HG03442 (cell line): ENCODE results near the gene PTPRT.

Experiments used
- ATAC-seq: cut with Tn5 transposase; IDR thresholded peaks from one replicate; pipeline ENCODE4 v1.9.1; 2021; ENCODE audit warnings: mild to moderate bottlenecking, moderate library complexity; ENCODE audit not compliant: unreplicated experiment

The PTPRT gene

DNA sequence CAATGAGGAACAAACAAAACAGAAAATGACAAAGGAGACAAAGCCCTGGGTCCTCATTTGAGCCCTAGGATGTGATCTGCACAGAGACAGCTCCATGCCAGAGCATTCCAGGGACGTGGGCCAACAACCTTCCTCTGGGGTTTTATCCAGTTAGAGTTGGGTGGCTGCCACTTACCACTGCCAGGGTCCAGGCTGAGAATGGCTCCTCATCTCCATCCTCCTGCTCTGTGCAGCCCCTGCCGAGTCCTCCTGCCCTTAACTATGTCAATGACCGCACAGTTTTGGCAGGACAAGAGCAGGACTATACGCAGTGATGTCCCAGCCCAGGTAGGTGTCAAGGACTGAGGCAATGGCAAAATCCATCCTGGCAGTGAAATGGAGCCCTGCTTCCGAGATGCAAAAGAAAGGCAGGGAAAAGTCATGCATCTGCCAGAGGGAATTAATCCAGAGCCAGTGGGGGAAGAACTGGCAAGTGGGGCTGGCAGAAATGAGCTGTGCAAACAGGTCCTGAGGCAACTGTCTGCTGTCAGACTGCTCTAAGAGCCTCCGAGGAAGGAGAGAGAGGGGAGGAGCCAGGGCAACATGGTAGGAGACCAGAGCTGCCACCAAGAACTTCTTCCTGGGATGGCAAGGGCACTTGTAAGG, 449.4 kb downstream of the PTPRT start:
- ATAC-seq = no peak

DNA sequence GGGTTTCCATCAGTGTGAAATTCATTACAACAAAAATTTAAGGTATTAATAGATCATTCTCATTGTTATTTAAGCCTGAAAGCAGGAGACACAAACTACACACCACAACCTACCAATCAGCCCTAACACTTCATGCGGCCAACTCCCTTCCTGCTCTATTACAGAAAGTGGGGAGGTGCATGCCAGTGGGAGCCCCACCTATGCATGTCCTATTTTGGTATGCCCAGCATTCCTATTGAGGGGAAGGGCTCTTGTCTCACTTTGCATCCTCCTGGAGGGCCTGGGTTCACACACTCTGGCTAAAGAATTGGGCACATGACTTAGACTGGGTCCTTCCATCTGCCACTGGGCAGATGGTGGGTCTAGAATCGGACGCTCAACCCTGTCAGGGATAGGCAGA, 450.0 kb downstream of the PTPRT start:
- ATAC-seq = no peak

DNA sequence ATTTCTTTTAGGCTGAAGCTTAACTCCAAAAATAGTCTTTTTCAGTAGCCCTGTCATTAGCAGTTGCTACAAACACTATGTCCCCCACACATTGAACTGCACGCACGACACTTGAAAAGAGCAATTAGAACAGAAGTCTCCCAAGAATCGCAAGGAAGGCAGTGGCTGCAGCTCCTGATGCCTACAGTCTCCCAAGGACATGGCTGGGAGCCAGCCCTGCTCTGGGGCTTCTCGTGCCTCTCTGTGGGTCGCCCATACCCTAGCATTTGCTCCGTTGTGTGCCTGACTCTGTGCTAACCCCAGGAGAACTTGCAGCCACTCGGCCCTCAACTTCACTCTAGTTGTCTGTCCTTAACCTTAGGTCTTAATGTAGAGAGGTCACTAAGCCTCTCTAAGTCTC, 454.2 kb downstream of the PTPRT start:
- no peak for ATAC-seq

DNA sequence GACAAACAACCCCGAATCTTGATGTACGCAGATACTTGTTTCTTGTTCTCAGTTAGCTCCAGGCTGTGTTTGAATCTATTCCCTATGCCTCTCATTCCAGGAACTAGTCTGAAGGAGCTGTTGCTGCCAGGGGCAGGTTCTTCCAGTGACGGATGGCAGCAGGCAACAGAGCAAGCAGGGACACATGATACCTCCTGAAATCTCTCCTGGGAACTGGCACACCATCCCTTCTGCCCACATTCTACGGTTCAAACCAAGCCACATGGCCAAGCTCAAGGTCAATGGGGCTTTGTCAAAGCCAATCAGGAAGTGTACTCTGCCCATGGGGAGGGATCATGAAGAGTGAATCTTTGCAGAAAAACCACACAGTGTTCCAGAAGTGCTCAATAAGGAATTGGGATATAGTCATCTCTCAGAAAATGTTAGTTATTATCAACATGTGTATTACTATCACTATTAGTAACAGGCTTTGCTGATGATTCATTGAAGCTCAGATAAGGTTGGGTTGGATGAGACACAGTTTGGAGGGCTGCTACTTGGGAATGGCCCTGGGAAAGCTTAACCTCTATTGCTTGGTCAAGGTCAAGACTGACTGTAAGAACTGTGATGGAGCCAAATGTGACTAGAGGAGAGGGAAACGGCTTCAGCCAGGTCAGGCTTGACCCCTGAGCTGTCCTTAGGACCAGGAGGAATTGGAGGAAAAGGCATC, 454.9 kb downstream of the PTPRT start:
- no peak for ATAC-seq

DNA sequence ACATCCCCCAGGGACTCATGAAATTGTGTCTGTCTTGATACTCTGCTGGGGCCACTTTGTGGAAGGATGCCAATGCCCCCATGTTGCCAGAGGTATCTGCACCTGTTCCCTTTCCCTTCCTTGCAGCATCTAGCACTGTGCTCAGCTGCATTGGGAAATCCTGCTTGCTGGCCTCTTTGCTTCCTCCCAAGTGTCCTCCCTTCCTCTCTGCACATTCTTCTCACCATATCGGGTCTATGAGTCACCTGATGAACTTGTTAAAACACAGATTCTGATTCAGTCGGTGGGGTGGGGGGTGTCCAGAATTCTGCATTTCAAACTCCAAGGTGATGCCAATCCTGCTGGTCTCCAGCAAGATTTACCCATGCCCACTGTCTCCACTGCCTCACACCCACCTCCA, 467.8 kb downstream of the PTPRT start:
- ATAC-seq = no peak

DNA sequence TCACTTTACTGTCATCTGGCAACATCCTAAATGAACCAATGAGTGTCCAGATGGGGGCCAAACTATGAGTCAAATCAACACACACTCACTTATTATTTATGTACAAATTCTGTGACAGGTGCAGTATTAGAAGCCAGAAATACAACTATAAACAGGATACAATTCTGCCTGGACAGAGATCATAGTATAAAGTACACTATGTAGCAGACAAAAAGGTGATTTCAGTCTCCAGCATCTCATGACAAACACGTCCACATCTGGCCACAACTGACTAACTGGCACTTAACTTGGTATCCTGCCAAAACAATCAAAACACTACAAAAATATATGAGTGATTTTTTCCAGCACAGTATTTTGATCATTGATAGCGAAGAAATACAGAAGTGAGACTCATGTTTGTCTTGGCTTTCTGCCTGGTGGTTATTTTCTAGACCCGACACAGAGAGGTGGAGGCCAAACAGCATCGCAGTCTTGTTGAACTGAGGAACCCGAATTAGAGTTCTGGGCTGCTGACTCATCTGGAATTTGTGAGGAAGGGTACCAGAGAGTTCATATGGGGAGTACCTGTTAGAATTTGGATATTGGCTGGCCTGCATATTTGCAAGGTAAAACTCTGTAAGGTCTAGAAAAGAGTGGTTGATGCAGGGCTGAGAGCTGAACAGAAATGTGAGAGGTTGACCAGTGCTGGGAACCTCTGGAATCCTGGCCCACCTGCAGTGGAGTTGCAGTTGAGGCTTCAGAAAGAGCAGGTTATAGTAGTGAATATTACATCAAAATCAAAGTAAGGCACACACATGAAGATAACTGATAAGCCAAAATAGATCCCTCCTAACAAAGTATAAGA, 475.2 kb downstream of the PTPRT start:
- ATAC-seq = no peak

DNA sequence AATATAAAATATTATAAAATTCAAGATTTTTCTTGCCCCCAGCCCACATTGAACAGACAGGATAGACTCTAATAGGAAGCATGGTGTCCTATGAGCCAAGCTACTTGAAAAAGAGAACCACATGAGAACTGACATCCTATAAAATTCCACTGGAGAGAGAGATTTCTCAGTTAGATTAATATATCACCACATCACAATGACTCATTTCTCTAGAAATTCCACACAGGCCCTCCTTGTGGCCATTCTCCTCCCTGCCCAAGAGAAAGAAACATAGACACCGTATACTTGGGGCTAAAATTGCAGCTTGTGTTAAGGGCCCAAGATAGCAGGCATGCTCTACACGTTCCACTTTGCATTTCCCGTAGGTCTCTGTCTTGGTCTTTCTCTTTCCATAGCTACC, 481.4 kb downstream of the PTPRT start:
- ATAC-seq = no peak

DNA sequence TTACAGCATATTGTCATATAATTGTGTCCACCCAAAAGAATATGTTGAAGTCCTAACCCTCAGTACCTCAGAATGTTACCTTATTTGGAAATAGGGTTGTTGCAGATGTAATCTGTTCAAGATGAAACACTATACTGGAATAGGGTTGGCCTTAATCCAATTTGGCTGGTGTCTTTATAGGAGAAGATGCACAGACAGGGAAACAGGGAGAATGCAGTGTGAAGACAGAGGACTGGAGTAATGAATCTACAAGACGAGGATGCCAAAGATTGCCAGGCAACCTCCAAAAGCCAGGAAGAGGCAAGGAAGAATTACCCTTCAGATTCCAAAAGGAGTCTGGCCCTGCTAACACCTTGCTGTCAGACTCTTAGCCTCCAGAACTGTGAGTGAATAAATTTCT, 482.9 kb downstream of the PTPRT start:
- ATAC-seq = no peak

DNA sequence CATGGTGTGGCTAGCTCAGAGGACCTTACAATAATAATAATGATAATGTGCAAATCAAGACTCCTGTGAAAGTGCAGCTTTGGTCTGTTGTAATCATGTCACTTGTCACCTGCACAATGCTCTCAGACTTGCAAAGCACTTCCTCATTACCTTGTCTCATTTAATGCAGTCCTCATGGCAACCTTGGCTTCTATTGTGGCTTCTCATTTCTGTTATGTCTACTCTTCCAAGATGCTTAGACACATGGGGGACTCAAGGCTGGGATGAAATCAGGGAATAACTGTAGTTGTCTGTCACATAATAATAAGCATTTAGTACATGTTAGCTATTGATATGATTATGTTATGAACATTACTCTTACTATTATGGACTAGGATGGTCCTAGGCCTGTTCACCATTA, 484.2 kb downstream of the PTPRT start:
- no peak for ATAC-seq

DNA sequence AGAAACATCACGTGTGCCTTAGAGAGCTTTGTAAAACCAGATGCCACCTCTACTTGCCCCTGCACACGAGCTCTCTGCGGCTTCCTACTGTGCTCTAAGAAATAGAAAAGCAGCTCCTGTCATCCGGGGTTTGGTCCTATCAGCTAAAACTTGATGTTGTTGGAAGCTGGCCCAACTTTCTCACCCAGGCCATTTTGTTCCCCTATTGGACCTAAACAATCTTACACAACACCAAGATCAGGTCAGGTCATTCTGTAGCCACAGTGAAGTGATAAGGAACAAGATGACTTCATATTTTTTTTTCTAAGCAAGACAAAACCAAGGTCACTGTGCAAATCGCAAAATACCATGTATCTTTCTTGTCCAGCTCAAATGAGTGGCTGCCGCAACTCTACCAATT, 486.0 kb downstream of the PTPRT start:
- no peak for ATAC-seq

DNA sequence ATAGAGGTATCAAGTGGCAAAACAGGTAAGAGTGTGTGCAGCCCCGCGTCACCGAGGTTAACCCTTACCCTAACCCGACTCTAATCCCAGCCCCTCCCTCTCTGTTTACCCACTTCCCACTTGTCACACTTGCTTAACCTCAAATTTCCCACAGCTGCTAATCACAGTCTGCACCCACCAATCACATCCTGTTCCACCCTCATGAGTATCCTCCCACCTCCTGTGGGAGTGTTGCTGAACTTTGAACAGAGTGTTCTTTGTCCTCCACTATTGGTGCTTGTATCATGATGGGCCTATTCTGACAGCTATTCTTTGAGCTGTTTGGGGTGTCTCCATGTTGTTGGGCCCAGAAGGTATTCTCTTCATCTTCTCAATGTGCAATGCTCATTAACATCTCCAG, 487.8 kb downstream of the PTPRT start:
- ATAC-seq = no peak

DNA sequence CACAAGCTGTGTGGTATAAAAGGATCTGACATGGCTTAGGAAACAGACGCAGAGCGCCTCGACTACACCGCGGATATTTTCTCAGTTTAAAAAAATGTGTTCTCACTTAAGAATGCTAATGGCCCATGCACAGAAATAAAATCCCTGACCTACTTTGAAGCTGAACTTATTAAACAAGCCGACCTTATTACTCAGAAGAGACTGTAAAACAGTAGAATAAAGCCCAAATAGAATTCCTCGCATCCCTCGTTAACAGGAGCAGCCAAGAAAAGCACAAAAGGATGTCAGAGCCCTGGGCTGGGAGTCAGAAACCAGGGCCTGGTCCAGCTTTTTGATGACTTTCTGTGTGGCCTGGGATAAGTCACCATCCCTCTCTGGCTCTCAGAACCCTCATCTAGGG, 489.3 kb downstream of the PTPRT start:
- ATAC-seq = no peak

DNA sequence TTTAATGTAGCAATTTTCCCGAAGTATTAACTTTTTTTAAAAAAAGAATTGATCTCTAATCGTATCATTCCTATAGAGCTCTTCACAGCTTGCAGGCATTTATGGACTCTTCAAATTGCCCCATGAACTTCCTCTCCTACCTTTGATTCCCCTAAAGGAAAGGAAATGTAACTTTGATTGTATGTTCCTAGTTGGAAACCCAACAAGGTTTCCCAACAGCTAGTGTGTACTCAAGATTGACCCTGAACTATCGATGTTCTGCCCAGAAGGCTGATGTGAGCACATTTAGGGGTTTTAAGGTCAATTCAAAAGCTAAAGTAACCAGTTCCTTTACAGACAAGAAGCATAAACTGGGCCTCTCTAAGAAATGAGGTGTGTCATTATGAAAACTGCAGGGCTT, 491.7 kb downstream of the PTPRT start:
- ATAC-seq = no peak

DNA sequence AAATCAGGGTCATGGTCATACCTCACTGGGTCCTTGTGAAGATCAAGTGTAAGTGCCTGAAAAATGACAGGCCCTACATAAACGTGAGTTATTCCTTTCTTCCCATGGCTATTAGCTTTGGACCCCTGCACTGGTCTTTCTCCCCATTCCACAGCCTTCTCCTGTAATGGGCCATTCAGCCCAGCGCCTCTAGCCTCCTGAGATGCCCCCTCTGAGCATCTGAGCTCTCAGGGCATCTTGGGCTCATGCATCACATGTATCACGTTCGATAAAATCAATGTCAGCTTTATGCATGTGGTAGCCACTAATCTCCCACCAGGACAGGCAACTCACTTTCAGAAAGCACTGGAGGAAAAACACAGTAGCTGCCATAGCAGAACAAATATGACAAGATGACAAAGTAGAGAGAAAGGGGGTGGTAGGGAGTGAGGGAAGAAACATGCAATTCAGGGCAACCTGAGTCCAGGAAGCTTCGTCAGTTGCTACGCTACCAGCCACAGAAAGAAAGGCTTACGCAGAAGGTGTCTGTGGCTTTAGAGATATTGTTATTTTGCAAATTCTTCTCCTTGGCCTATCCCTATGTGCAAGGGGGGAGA, 498.8 kb downstream of the PTPRT start:
- no peak for ATAC-seq

DNA sequence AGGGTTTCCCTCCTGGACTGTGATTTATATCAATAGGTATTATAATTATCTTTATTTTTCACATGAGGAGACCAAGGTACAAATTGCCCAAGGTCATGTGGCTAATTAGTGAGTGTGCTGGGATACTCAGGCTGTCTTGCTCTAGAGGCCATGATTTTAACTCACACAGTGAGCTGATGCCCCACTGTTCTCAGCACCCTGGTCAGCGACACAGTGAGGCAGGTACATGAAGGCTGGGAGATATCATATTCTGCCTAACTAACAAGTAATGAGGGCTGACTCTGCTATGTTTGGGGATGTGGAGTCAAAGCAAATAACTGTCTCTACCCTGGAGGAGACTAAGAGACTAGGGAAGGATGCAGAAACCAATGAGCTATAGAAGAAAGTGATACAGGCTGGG, 501.1 kb downstream of the PTPRT start:
- ATAC-seq = no peak

DNA sequence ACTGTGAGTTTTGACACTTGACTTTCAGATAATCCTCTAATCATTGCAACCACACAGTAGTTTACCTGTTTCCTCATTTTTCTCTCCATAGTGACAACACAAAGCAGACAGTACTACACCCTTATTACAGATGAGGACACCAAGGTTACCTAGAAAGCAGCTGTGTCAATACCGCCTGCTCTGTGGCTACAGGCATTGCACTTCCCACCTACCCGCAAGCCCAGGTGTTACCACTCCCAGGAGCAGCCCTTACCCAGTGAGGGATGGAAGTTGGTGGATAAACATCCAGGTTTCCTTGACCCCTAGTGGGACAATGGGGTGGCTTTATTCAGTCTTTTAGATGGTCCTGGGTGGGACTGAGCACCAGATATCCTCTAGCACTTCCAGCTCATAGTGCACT, 503.6 kb downstream of the PTPRT start:
- ATAC-seq = no peak

DNA sequence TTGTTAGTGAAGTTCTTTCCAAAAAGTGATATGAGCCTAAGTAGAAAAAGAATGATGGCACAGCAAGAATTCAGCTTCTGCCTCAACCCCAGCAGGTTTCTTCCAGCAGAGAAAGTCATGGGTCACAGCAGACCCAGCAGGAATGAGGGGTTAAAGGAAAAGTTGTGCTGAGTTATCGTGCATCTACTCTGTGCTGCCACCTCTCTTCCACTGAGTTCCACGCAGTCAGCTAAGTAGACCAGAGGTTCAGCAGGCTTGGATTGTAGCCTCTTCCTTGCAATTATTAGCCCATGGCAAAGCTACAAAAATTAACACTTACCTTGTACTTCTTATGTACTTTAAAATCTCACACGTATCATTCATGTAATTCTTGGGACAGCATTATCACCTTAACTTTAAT, 510.8 kb downstream of the PTPRT start:
- ATAC-seq = no peak

DNA sequence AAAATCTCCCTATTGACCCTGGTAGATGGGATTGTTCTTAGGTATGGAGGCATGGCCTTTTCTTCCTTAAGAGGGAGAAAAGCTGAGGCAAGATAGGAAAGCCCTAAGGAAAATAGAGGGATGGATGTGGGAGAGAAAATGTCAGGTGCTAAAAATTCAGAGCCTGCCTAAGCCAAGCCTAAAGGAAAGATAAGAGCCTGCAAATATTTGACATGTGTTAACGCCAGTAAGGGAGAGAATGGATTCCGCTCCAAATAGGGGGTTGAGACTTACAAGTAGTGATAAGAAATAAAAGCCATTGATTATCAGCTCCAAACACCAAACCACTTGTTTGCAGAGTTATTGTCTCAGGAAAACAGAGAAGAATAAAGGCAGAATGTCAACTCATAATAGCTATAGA, 533.6 kb downstream of the PTPRT start:
- ATAC-seq = no peak

DNA sequence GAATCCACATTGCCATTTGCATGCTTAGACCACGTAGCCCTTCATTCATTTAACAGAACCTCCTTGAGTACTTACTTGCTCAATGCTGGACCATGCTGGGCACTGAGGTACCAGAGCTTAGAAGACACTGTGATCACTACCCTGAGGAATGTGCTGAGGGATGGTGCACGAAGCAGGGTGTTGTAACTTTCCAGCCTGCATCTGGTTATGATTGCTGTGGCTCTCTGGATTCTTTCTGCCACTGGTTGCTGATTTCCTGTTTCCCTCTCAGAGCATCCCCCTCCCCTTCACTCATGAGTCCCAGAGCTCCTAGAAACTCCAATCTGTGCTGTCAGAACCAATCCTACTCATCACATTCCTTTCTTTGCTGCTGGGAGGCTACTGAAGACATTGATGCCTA, 537.4 kb downstream of the PTPRT start:
- ATAC-seq = no peak

DNA sequence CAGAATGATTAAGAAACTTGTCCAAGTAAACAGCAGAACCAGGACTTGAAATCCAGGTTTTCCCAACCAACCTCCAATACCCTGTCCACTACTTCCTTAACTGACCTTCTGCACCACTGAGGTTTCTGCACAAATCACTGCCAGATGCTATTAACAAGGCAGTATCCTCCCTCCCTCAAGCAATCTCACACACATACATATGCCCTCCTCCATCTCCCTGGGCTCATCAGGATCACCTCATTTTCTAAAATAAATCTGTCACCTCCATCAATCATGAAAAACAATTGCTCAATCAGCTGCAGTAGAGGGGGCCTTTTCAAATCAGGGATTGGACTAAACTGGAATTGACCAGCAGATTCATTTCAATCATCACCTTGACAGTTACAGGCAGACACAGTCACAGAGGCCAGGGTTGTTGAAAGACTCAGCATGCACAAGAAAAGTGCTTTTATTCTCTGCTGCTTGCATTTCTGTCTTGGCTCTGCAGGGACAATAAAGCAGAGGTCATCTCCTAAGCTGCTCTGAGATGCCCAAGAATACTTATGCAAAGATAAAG, 539.4 kb downstream of the PTPRT start:
- no peak for ATAC-seq

DNA sequence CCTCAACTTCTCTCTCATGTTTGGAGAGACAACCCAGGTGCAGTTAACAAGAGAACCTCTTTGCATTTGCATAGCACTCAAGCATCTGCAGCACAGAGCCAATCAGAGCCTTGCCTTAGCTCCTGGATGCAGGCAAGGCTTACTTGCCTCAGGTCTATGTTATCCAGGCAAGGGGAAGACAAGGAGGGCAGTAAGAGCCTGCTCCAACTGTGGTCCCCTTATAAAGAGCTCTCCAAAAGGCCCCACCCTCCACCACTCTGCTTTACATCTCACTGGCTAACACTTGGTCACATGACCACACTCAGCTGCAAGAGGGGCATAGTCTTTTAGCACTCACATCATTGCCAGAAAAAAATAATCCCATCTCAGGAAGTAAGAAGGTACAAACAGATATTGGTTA, 540.0 kb downstream of the PTPRT start:
- ATAC-seq = no peak
